Thyroid gland (tissue), 4 donors: ENCODE results near the gene SMPX.

Experiments used
- CTCF ChIP-seq, 6 experiments: fragments of 200-600 bp in 3 of 6; fragments of 450-650 bp in 3 of 6; sonication (generic) in 3 of 6; IDR thresholded peaks; one replicate each; pipeline ENCODE4 v1.5.1; 2016 to 2019; ENCODE audit warnings: antibody characterized with exemption in 6 of 6, mild to moderate bottlenecking in 2 of 6, inconsistent platforms in 1 of 6, moderate library complexity in 1 of 6
- POLR2A ChIP-seq, 2 donors: fragments of 450-650 bp; IDR thresholded peaks; one replicate each; pipeline ENCODE4 v1.6.1; 2017; ENCODE audit warnings: antibody characterized with exemption in 2 of 2, mild to moderate bottlenecking in 2 of 2, moderate library complexity in 1 of 2

- TF ChIP-seq CTCF (IDR thresholded peaks at IDR 0.05) (no peak), POLR2A (IDR thresholded peaks at IDR 0.05) (no peak)
Observed at GRCh38 chrX:21802839-21803238, 44.9 kb upstream of the SMPX start.
